GM21576 (cell line): ENCODE data around the gene PRKAG1.

ENCODE experiments used
- ATAC-seq: cut with Tn5 transposase; IDR thresholded peaks from one replicate; pipeline ENCODE4 v1.9.1; 2021; ENCODE audit warnings: mild to moderate bottlenecking, moderate library complexity; ENCODE audit not compliant: unreplicated experiment

Gene PRKAG1

DNA sequence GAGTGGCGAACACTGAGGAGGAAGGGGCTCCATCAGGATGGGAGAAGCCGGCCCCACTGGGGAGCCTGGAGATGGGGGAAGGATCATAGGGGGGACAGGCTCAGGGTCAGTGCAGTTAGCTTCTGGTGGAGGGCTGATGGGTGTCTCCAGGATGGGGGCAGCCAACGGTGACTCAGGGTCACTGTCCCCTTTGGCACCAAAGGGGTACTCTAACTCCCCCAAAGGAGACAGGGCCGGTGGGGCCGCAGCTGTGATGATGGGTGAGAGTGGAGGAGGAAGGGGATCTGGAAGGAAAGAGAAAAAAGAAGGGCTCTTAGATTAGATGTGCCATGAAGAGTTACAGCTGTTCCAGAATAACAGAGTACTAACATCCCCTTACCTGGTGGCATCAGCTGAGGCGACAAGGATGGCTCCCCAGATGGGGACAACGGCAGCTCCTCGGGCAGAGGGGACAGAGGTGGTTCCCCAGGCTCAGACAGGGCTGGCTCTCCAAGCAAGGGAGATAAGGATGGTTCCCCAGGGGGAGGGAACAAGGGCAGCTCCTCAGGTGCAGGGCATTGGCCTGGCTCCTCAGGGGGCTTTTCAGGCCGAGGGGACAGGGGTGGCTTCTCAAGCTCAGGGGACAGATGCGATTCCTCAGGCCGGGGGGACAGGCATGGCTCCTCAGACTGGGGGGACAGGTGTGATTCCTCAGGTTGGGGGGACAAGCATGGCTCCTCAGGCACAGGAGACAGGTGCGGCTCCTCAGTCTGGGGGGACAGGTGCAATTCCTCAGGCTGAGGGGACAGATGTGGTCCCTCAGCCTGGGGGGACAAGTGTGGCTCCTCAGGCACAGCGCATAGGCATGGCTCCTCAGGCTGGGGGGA, 32.2 kb upstream of the PRKAG1 start:
- no peak for ATAC-seq

GRCh38 chr12:49049566-49050224, 31.1 kb upstream of the PRKAG1 start:
- ATAC-seq: no peak

DNA sequence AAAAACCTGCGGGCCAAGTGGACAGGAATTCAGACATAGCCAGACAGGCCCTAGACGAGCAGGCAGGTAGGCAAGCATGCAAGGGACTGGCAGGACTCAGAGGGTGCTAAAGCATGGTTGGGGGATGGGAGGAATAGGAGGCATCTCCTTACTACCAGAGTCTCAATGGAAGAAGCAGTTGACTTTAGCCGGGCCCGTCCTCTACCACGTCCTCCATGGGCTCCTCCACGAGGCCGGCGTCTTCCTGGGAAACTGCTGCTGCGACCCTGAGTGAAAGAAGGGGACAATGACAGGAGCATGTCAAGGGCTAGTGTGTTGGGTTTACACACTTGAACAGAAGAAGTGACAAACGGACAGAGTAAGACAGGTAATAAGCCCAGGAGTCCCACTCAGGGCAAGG, 30.4 kb upstream of the PRKAG1 start:
- no peak for ATAC-seq

DNA sequence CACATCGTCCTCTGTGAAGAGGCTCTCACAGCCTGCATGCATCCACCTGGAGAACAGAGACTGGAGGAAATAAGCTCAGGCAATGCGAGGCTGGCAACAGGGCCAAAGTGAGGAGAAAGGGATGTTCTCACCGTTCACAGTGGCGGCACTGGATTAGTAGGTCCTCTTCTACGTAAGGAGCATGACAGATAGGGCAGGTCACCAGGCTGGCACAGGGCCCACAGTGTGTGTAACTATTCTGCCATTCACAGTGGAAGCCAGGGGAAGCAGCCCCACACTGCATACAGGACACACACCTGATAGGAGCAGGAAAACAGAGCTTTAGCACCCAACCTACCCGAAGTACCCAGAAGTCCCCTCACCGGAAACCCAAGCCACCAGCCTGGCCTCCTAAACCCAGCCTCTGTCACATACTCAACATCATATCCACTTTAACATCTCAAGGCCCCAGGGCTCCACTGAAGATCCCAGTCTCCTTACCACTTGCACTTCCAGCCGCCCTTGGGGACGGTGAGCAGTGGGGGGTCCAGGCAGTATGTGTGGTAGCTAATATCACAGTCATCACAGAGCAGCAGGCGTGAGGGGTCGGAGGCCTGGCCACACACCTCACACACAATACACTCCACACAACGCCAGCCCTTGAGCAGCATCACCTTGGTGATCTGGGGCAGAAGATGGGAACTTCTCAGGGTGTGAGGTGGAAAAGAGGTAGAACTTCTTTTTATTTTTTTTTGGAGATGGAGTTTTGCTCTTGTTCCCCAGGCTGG, 27.7 kb upstream of the PRKAG1 start:
- no peak for ATAC-seq

DNA sequence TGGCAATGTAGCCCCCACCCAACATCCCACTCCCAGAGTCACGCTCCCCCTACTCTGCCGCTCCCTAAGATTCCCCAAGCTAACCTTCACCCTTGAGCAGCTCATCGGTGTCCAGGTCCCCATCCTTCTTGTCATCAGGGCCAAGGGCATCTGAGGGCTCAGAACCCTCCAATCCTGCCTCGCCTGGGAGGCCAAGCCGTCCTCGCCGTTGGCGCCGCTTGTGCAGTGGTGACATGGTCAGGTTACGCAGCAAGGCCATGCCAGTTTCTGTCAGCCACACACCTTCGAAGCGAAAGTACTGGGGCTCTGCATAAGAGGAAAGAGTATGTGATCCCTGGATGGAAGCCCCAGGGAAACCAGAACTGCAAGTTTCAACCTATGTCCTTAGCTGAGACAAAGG, 26.1 kb upstream of the PRKAG1 start:
- ATAC-seq: no peak

- ATAC-seq: no peak
Observed at GRCh38 chr12:49043856-49044258, 25.3 kb upstream of the PRKAG1 start.

- no peak for ATAC-seq
Observed at GRCh38 chr12:49043241-49043640, 24.7 kb upstream of the PRKAG1 start.

DNA sequence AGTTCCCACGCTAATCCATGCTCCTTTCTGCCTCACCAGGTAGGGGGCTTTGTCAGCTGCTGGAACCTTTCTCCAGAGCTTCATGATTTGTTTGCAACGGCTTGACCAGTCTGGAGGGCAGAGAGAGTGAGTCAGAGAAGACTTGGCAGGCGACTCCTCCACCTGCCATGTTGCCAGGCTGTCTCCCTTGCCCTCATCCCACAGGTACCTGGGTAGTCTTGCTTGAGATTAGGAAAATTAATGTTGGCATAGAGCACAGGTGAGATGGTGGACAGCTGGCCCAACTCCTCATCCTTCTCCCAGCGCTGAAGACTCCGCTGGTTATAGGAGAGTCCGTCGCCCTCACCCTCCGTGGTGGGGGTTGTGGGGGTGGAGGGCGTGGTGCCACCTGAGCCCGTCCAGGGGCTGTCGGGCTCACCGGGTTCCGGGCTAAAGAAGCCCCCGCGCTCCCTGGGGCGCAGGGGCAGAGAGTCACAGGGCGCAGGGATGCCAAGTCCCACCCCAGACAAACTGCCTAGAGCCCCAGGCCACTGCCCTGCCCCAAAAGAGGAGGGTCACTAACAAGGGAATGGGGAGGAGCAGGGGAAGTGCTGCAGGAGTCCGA, 23.4 kb upstream of the PRKAG1 start:
- no peak for ATAC-seq

DNA sequence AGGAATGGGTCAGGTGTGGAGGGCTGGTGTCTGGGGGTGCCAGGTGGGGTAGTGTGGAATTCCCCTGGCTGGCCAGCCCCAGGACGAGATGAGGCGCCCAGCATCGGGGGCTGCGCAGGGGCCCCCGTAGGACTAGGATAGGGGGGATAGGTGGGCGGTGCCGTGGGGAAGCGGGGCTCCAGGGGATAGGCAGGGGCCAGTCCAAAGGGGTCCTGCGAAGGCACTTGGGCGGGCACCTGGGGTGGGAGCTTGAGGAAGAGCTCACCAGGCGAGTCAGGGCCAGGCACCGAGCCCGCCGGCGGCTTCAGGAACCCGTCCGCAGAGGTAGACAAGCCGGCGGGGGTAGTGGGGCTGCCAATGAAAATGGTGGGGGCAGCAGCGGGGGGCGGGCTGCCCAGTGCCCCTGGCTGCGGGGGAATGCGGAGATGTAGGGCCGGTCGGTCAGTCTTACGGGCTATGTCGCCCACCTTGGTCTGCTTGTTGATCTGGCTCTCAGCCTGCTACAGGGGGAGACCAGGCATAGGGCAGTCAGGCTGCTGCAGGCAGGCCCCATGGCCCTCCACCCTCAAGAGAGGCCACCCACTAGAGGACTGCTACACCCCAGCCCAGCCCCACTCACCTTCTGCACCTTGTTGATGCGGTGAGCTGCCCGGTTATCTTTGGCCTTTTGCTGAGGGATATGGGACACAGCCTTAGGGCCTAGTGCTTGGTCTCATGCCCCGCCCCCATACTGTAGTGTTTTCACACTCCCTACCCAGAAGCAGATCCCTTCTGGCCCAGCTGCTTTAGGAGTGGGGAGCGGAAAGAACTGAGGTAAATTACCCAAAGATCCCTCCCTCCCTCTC, 22.7 kb upstream of the PRKAG1 start:
- ATAC-seq: no peak

GRCh38 chr12:49040364-49040855, 21.8 kb upstream of the PRKAG1 start:
- no peak for ATAC-seq

DNA sequence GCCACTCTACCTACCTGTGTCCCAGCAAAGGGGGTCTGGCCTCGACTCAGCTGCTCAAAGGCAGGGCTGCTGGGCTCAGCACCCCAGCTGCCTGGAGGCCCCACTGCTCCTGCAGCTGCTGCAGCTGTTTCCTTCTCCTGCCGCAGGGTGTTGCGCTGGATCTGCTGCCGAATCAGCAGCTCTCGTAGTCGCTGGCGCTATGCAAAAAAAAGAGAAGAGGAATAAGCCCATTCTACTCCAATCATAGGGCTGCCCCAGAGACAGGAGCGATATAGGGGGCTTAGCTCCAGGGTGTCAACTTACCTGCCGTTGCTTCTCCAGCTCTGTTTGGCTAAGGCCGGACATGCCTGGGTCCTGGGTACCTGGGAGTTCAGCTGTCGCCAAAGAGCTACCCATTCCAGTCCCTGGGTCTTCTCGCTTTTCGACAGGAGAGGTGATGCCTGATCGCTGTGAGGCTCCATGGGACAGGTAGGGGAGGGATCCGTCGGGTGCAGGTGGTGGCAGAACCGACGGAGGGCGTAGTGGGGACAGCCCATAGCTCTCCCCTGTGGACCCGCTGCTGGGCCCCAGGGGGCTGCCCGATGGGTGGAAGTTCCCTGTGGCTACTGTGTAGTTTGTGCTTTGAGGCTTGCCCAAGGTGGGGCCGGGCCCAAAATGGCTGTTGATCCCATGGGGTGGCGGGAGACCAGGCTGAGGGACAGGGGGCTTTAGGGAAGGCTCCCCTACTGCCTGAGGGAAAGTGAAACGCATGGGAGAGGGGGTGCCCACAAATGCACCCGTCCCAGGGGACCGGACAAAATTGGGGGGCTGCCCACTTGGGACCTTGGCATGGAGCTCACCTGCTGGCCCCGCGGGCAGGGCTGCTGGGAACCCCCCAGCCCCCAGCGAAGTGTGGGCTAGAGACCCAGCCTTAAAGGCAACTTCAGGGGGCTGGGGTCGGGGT, 21.1 kb upstream of the PRKAG1 start:
- no peak for ATAC-seq

GRCh38 chr12:49038291-49038955, 19.8 kb upstream of the PRKAG1 start:
- no peak for ATAC-seq

DNA sequence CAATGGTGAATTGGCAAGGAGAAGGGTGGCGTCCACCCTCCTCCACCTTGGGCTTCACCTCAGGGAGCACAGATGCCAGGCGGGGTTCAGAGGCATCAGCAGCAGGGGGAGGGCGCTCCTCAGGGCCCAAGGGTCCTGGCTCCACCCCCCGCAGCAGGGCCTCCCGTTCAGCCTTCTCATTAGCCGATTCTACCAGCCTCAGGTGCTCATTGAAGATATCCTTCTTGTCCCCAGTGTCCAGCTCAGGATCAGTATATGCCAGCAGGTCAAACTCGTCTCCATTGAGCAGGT, 19.3 kb upstream of the PRKAG1 start:
- ATAC-seq: no peak

GRCh38 chr12:49037111-49037946, 18.8 kb upstream of the PRKAG1 start:
- no peak for ATAC-seq

GRCh38 chr12:49036029-49036428, 17.5 kb upstream of the PRKAG1 start:
- ATAC-seq: no peak

- no peak for ATAC-seq
Observed at GRCh38 chr12:49034286-49034622, 15.7 kb upstream of the PRKAG1 start.

GRCh38 chr12:49033611-49034285, 15.2 kb upstream of the PRKAG1 start:
- ATAC-seq: no peak
